GM12878 (cell line): Measurements from ENCODE around the gene AKT1S1. TPM values are rescaled to one million over a fixed set of nuclear protein-coding genes. Genes with fewer than 3 reads are reported as not detected.

Experiments
- ATAC-seq: fragments of 200-7000 bp; cut with Tn5 transposase; 3 replicates; pipeline ENCODE4 v1.9.1; 2020; ENCODE audit warnings: mild to moderate bottlenecking, moderate library complexity
- BruUV-seq: library from RNA; stranded (reverse); fragments of 400-500 nt; replicated peaks from 2 replicates; lab custom pipeline; 2021; lab: Mats Ljungman, UMichigan
- CTCF ChIA-PET: fragments of 300-600 bp; sonication (Branson Sonifier 250); formaldehyde crosslinking; extraction: SDS; loops from one replicate; lab custom pipeline; 2021; ENCODE audit warnings: inconsistent platforms; lab: Yijun Ruan, JAX
- POLR2A ChIA-PET: fragments of 350-600 bp; formaldehyde crosslinking; extraction: SDS; loops from one replicate; lab custom pipeline; 2021; ENCODE audit warnings: inconsistent platforms; lab: Charles Lee
- RAD21 ChIA-PET: fragments of 300-600 bp; sonication (Branson Sonifier 250); formaldehyde crosslinking; loops from one replicate; lab custom pipeline; 2023; ENCODE audit warnings: antibody characterized with exemption; ENCODE audit not compliant: unreplicated experiment; lab: Charles Lee
- SMC1A ChIA-PET: fragments of 300-600 bp; sonication (Branson Sonifier 250); formaldehyde crosslinking; loops from one replicate; lab custom pipeline; 2023; ENCODE audit not compliant: unreplicated experiment, uncharacterized antibody; lab: Charles Lee
- DNase-seq: peaks from one replicate; pipeline ENCODE4 v3.0.0-alpha.2; 2011; ENCODE audit warnings: low read depth, low spot score
- FAIRE-seq: peaks from 3 replicates; lab custom pipeline; 2011; peaks lifted over from hg19 to GRCh38; lab: Jason Lieb, UNC
- H2AFZ ChIP-seq: 2 replicates; pipeline ENCODE4 v1.6.0; 2011; ENCODE audit warnings: low read depth, low read length, control low read depth; ENCODE audit not compliant: control insufficient read depth
- H3K27ac ChIP-seq: 2 replicates; pipeline ENCODE4 v1.5.1; 2011; ENCODE audit warnings: control low read depth; ENCODE audit not compliant: control insufficient read depth, insufficient read depth
- H3K27me3 ChIP-seq, 2 experiments: replicated peaks in 1 of 2; 2 replicates each; pipeline versions ENCODE4 v1.6.0 to v1.6.1; 2011; ENCODE audit warnings: low read length in 1 of 2; ENCODE audit not compliant: control insufficient read depth in 2 of 2, insufficient read depth in 2 of 2
- H3K36me3 ChIP-seq, 2 experiments: 2 replicates each; pipeline ENCODE4 v1.5.1; 2011; ENCODE audit warnings: low read length in 1 of 2; ENCODE audit not compliant: control insufficient read depth in 2 of 2, insufficient read depth in 2 of 2
- H3K4me1 ChIP-seq: 2 replicates; pipeline ENCODE4 v1.6.1; 2011; ENCODE audit warnings: mild to moderate bottlenecking, low read length, moderate library complexity, mixed read lengths; ENCODE audit not compliant: control insufficient read depth, insufficient read depth
- H3K4me2 ChIP-seq: 2 replicates; pipeline ENCODE4 v1.6.0; 2011; ENCODE audit warnings: control low read depth; ENCODE audit not compliant: control insufficient read depth, insufficient read depth
- H3K4me3 ChIP-seq: fragments of 200-600 bp; sonication (generic); 2 replicates; pipeline ENCODE4 v1.5.1; 2016
- H3K79me2 ChIP-seq: 2 replicates; pipeline ENCODE4 v1.6.0; 2011; ENCODE audit warnings: low read length; ENCODE audit not compliant: control insufficient read depth, insufficient read depth
- H3K9ac ChIP-seq: 2 replicates; pipeline ENCODE4 v1.8.0; 2011; ENCODE audit warnings: low read length, control low read depth, mixed read lengths; ENCODE audit not compliant: control insufficient read depth, insufficient read depth
- H3K9me3 ChIP-seq: replicated peaks from 3 replicates; pipeline ENCODE4 v1.5.1; 2011; ENCODE audit warnings: mild to moderate bottlenecking, low read length; ENCODE audit not compliant: control insufficient read depth, insufficient read depth
- H4K20me1 ChIP-seq: 2 replicates; pipeline ENCODE4 v1.6.0; 2011; ENCODE audit not compliant: control insufficient read depth, insufficient read depth
- BACH1 ChIP-seq: fragments of 450-650 bp; IDR thresholded peaks from 2 replicates; pipeline ENCODE4 v1.6.1; 2017; ENCODE audit warnings: mild to moderate bottlenecking, borderline replicate concordance
- KDM1A ChIP-seq: fragments of 200-600 bp; sonication (generic); IDR thresholded peaks from 2 replicates; pipeline ENCODE4 v1.6.1; 2016; ENCODE audit warnings: borderline replicate concordance
- NKRF ChIP-seq: fragments of 450-650 bp; conservative IDR thresholded peaks from 2 replicates; pipeline ENCODE4 v1.6.1; 2017; ENCODE audit warnings: mild to moderate bottlenecking, moderate library complexity
- NR2C1 ChIP-seq: fragments of 450-650 bp; IDR thresholded peaks from 2 replicates; pipeline ENCODE4 v1.6.1; 2017; ENCODE audit warnings: antibody characterized with exemption, mild to moderate bottlenecking, moderate library complexity
- RAD21 ChIP-seq: IDR thresholded peaks from 2 replicates; pipeline ENCODE4 v1.6.1; 2011; ENCODE audit warnings: mild to moderate bottlenecking, low read depth, low read length, moderate library complexity; ENCODE audit not compliant: insufficient read depth
- RELB ChIP-seq: fragments of 450-650 bp; IDR thresholded peaks from 2 replicates; pipeline ENCODE4 v1.6.1; 2017; ENCODE audit warnings: low read depth, mild to moderate bottlenecking, moderate library complexity
- SMC3 ChIP-seq: IDR thresholded peaks from 2 replicates; pipeline ENCODE4 v1.6.1; 2011; ENCODE audit warnings: low read length, improper control_type of control experiment, borderline replicate concordance
- TCF7 ChIP-seq: IDR thresholded peaks from 2 replicates; pipeline ENCODE4 v1.6.1; 2014; ENCODE audit warnings: antibody characterized with exemption, borderline replicate concordance
- ZBTB40 ChIP-seq: fragments of 450-650 bp; IDR thresholded peaks from 2 replicates; pipeline ENCODE4 v1.6.1; 2016; ENCODE audit warnings: mild to moderate bottlenecking, moderate library complexity, borderline replicate concordance
- WGBS: methylation state at CpG from one replicate; pipeline ENCODE4 v1.1.6; 2016; ENCODE audit warnings: low lambda C conversion rate; ENCODE audit not compliant: insufficient replicate concordance, insufficient coverage; ENCODE audit errors: missing lambda C conversion rate; 5-methylcytosine and 5-hydroxymethylcytosine counted together
- in situ Hi-C: fragments of 300-500 bp; cut with MboI; formaldehyde crosslinking; loops from 9 replicates; pipeline ENCODE4 v1.14.3; 2018; ENCODE audit warnings: mixed read lengths
- intact Hi-C: fragments of 100-400 bp; cut with micrococcal nuclease; formaldehyde crosslinking; loops from one replicate; pipeline ENCODE4 v1.14.2; 2022; ENCODE audit not compliant: unreplicated experiment
- polyA plus RNA-seq, 11 experiments: library from polyadenylated mRNA; depleted of rRNA in 4 of 11; unstranded in 6 of 11; stranded (reverse) in 5 of 11; fragments of >200 nt; fragmentation: Nextera tagmentation in 4 of 11; fragmentation: Illumina TruSeq in 1 of 11; extraction: Ambion mirVana in 4 of 11; extraction: Trizol in 1 of 11; gene quantifications; 1 replicate in 1 of 11; 2 replicates in 10 of 11; pipeline versions ENCODE4 v1.2.1 to v1.2.3, GENCODE V29; 2011 to 2016; ENCODE audit warnings: inconsistent platforms in 2 of 11, missing spikeins in 2 of 11, low read depth in 1 of 11
- total RNA-seq, 4 experiments: library from RNA; depleted of rRNA in 3 of 4; stranded (reverse); fragments of >200 nt in 3 of 4; fragmentation: Illumina TruSeq in 1 of 4; extraction: Trizol in 1 of 4; gene quantifications; 2 replicates each; pipeline versions ENCODE4 v1.2.1 to v1.2.3, GENCODE V29; 2013 to 2021
- TF ChIP-seq, protein P1 (sequence below): IDR thresholded peaks from 2 replicates; pipeline ENCODE4 v1.6.1; 2011; ENCODE audit warnings: borderline replicate concordance, low read depth, mild to moderate bottlenecking, moderate library complexity, low read length; ENCODE audit not compliant: insufficient read depth, poor library complexity, severe bottlenecking

The AKT1S1 gene
- total and polyA plus RNA-seq, 10 of the 15 experiments (the other 5 are each of a cell fraction or from before 2014, with no cell fraction given): 0.43 to 23.0 (median 12.3) TPM

- peak; percentile 54 for ATAC-seq
- no peak overlapping the region; the same call in 1 of the 2 replicates for H2AFZ ChIP-seq
- in situ Hi-C loops (loop anchor here (25.0 kb wide), 1 partner anchor 1258 kb away; the partner anchor contains the start of genes CA11 and DBP), intact Hi-C loops (no loop called here)
- H3K79me2 ChIP-seq: peaks cover 45% of the 10 kb centered on the region
- no TSS peak for BruUV-seq
- ChIA-PET SMC1A (interaction anchor here (1.2 to 7.3 kb wide), 5 partner anchors 10 to 33 kb away, joined by 3 to 110 read pairs (median 9); partner anchors contain the start of genes ATF5 and NUP62), CTCF (interaction anchor here (0.8 to 6.3 kb wide), 7 partner anchors 9 to 88 kb away, joined by 3 to 71 read pairs (median 4); partner anchors contain the start of genes ATF5 and NUP62), POLR2A (interaction anchor here (0.5 to 8.2 kb wide), 12 partner anchors 9 to 525 kb away, joined by 3 to 116 read pairs (median 6); partner anchors contain the start of genes AKT1S1, ATF5, NUP62 and TBC1D17), RAD21 (interaction anchor here (1.1 to 5.4 kb wide), 6 partner anchors 8 to 33 kb away, joined by 3 to 66 read pairs (median 10); partner anchors contain the start of genes ATF5 and NUP62)
- peak; percentile 62 for FAIRE-seq
- H3K27ac ChIP-seq: peak overlapping the region; percentile 91
- no peak for DNase-seq
- WGBS: 21% methylated on average over 17 of the region's 17 CpGs
- peak overlapping the region; percentile 77 for H3K4me3 ChIP-seq
- H4K20me1 ChIP-seq: no peaks in the 10 kb centered on the region
- H3K9ac ChIP-seq: peak overlapping the region; percentile 78
- peaks cover 0 to 3% of the 10 kb centered on the region in 2 experiments; a peak in 3 of 4 replicates for H3K36me3 ChIP-seq
- H3K4me2 ChIP-seq: peak overlapping the region; percentile 86
- H3K4me1 ChIP-seq: peaks cover 39% of the 10 kb centered on the region
- H3K9me3 ChIP-seq: no peaks in the 10 kb centered on the region; the same call in 2 of the 3 replicates
- H3K27me3 ChIP-seq: no peaks in the 10 kb centered on the region
- TF ChIP-seq TCF7 (no peak), RELB (peak; percentile 78), BACH1 (0 out of 2 replicates have a peak, but pooled peaks have one; percentile 33), RAD21 (no peak), NR2C1 (no peak), SMC3 (no peak), NKRF (no peak), ZBTB40 (no peak), KDM1A (no peak)
- TF ChIP-seq, protein P1, sequence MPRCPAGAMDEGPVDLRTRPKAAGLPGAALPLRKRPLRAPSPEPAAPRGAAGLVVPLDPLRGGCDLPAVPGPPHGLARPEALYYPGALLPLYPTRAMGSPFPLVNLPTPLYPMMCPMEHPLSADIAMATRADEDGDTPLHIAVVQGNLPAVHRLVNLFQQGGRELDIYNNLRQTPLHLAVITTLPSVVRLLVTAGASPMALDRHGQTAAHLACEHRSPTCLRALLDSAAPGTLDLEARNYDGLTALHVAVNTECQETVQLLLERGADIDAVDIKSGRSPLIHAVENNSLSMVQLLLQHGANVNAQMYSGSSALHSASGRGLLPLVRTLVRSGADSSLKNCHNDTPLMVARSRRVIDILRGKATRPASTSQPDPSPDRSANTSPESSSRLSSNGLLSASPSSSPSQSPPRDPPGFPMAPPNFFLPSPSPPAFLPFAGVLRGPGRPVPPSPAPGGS: no peak
These were observed 17.9 kb upstream of the AKT1S1 start for GRCh38 chr19:49894879-49895565.
